ENCODE data around the gene GEMIN2.
"Not testable (repeated sequence)": the region's sequence is repeated elsewhere in the genome, so short reads cannot be mapped to it uniquely, and the experiment has no call there.

GEMIN2 gene

DNA sequence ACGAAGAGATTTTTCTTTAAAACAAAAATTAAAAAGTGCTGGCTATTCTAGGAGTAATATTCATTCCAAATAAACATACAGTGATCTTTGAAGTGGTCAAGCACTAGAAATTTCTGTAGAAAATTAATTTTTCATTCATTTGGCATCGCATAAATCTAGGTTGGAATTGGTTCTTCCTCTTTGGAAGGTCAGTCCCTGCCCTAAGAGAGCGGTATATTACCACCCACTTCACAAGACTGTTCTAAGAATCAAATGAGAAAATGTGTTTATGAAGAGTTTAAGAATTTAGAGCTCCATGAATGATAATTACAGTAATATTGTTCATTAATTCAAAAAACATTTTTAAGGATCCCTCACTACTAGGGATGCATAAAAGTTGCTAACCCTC lies 444 bp upstream of the GEMIN2 start:
- DNase-seq: no peak

DNA sequence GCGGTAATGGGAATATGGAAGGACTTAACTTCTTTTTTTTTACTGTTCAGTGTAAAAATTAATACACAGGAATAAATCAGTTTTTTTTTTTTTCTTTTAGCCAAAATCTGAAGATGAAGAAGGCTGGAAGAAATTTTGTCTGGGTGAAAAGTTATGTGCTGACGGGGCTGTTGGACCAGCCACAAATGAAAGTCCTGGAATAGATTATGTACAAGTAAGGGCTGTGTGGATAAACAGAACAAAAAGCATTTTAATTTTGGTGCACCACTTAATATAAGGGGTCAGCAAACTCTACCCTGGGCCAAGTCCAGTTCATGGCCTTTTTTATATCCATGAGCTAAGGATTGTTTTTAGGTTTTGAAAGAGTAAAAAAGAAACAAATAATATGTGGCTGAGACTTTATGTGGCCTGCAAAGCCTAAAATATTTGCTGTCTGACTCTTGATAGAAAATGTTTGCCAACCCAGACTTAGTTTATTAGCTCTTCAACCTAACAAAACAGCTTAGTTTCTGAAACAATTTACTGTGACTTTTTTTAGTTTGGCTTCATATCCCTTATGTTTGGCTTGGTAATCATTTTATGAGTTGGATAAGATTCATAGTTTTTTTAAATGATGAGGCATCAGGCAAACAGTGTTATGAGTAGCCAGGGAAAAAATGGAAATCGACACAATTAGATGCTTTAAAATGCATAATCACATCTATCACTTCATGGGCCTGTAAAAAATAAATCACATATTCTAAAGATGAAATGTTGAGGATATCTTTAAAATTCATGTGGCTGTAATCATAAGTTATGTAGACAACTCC lies 8.4 kb downstream of the GEMIN2 start:
- no peak for DNase-seq

DNA sequence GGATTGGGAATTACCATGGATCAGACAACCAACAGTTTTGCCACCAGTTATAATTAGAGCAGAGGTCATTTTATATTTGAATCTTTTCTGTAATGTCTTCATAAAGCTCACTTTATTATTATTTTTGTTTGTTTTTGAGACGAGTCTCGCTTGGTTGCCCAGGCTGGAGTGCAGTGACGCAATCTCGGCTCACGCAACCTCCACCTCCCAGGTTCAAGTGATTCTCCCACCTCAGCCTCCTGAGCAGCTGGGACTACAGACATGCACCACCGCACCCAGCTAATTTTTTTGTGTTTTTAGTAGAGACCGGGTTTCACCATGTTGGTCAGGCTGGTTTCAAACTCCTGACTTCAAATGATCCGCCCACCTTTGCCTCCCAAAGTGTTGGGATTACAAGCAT lies 23.7 kb downstream of the GEMIN2 start:
- not testable (repeated sequence) for DNase-seq

DNA sequence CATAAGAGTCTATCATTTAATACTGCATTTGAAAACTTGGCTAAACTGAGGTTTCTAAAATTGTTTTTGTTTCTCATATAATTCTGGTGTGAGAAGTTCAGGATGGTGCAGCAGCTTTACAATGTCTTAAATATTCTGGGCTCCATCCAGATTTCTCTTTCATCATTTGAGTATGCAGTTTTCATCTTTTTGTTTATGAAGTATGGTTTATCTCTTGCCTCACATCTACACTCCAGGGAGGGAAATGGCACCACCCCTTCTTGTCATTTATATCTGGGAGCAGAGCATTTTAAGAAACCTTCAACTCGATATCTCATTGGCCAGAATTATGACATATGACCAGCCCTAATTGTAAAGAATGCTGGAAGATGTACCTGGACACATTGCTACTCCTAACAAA lies 24.3 kb downstream of the GEMIN2 start:
- DNase-seq: no peak

DNA sequence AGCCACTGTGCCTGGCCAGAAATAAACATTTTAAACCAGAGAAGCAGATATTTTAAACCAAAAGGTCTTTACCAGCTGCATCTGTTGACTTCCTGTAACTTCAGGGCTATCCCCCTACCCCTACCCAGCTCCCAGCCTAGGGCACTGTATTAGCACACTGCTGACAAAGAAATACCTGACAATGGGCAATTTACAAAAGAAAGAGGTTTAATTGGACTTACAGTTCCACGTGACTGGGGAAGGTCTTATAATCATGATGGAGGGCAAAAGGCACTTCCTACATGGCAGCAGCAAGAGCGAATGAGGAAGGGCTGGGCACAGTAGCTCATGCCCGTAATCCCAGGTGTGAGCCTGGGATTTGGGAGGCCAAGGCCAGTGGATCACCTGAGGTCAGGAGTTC lies 26.0 kb downstream of the GEMIN2 start:
- no peak for DNase-seq

DNA sequence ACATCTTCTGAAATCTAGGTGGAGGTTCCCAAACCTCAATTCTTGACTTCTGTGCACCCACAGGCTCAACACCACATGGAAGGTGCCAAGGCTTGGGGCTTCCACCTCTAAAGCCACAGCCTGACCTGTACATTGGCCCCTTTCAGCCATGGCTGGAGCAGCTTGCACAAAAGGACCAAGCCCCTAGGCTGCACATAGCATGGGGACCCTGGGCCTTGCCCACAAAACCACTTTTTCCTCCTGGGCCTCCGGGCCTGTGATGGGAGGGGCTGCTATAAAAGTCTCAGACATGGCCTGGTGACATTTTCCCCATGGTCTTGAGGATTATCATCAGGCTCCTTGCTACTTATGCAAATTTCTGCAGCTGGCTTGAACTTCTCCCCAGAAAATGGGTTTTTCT lies 27.5 kb downstream of the GEMIN2 start:
- DNase-seq: not testable (repeated sequence)

DNA sequence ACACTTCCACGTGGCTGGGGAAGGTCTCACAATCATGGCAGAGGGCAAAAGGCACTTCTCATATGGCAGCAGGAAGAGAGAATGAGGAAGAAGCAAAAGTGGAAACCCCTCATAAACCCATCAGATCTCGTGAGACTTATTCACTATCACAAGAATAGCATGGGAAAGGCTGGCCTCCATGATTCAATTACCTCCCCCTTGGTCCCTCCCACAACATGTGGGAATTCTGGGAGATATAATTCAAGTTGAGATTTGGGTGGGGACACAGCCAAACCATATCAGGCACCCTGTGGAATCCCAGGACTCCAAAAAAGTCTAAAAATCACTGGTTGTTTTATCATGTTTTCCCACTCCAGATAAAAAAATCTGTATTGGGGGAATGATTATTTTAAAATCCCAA lies 29.1 kb downstream of the GEMIN2 start:
- not testable (repeated sequence) for DNase-seq

DNA sequence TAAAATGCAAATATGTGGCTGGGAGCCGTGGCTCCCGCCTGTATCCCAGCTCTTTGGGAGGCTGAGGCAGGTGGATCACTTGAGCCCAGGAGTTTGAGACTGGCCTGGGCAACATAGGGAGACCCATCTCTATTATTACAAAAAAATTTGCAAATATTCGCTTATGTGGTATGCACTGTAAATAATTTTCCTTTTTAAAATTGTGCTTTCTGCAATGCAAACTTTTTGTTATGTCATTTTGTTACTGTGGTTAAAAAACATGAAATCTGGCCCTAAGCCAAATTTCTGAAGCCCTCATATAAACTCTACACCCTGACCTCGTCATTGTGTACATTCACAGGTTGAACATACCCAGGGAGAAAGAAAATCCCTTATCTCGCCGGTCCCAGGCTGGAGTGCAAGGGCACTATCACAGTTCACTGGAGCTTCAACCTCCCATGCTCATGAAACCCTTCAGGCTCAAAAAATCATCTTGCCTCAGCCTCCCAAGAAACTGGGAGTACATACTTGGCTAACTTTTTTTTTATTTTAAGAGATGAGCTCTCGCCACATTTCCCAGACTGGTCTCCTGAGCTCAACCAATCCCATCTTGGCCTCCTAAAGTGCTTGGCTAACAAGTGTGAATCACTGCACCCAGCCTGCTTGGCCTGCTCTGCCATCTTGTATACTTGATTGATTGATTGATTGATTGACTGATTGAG lies 31.3 kb downstream of the GEMIN2 start:
- no peak for DNase-seq

DNA sequence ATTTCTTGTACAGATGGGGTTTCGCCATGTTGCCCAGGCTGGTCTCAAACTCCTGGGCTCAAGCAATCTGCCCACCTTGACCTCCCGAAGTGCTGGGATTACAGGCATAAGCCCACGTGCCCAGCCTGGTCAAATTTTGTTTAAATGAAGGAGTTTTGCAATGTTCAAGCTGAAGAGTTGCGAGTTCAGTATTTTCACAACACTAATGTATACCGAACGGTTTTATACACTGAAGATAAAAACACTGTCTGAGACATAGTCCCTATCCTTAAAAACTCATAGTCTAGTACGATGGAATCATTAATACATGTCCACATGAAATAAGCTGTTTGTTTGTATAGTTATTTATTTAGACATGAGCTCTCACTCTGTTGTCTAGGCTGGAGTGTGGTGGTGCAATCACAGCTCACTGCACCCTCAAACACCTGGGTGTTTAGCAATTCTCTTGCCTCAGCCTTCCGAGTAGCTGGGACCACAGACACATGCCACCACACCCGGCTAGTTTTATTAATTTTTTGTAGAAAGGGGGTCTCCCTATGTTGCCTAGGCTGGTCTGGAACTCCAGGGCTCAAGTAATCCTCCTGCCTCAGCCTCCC lies 40.6 kb downstream of the GEMIN2 start:
- DNase-seq: no peak

DNA sequence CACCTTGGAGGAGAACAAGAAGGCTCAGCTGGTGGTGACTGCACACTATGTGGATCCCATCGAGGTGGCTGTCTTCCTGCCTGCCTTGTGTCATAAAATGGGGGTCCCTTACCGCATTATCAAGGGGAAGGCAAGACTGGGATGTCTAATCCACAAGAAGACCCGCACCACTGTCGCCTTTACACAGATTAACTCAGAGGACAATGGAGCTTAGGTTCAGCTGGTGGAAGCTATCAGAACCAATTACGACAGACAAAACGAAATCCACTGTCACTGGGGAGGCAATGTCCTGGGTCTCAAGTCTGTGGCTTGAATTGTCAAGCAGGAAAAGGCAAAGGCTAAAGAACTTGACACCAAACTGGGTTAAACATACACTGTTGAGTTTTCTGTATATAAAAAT lies 43.4 kb downstream of the GEMIN2 start:
- DNase-seq: no peak

DNA sequence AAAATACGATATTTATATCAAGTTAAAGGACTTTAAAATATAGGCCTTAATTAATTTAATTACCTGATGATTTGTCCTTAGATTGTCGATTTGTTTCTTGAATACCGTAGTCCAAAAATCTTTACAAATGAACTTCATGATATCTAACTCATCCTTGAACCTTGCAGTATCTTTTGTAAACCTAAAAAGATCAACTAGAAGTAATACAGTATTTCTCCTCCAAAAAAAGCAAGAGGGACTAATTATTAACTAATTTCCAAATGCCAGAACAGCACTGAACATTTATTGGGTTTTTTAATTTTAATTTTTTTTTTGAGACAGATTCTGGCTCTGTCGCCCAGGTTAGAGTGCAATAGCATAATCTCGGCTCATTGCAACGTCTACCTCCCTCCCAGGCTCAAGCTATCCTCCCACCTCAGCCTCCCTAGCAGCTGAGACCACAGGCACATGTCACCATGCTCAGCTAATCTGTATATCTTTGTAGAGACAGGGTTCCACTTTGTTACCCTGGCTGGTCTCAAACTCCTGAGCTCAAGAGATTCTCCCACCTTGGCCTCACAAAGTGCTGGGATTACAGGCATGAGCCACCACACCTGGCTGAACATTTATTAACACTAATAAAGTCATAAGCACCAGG lies 44.2 kb downstream of the GEMIN2 start:
- no peak for DNase-seq

DNA sequence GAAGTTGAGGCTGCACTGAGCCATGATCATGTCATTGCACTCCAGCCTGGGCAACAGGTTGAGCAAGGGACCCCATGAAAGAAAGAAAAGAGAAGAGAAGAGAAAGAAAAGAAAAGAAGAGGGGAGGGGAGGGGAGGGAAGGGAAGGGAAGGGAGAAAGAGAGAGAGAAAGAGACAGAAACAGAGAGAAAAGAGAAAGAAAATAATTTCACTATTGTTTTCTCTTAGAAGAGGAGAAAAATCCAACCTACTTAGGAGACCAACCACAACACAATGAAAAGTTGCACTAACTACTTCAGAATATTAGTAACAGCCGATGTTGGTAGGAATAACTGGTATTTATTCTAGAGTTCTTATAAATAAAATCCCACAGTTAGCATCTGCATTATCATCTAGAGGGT lies 46.4 kb downstream of the GEMIN2 start:
- DNase-seq: no peak

DNA sequence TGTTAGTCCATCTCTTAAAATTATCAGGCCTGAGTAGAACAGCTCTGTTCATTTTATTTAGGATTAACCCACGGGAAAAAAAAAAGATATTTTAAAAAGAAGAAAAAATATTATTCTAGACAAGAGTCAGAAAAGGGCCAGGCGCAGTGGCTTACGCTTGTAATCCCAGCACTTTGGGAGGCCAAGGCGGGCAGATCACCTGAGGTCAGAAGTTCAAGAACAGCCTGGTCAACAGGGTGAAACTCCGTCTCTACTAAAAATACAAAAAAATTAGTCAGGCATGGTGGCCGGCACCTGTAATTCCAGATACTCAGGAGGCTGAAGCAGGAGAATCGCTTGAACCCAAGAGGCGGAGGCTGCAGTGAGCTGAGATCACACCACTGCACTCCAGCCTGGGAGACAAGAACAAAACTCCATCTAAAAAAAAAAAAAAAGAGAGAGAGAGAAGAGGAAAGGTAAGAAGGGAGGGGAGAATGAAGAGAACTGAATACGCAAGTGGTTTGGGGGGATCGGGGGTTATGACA lies 53.7 kb downstream of the GEMIN2 start:
- not testable (repeated sequence) for DNase-seq

DNA sequence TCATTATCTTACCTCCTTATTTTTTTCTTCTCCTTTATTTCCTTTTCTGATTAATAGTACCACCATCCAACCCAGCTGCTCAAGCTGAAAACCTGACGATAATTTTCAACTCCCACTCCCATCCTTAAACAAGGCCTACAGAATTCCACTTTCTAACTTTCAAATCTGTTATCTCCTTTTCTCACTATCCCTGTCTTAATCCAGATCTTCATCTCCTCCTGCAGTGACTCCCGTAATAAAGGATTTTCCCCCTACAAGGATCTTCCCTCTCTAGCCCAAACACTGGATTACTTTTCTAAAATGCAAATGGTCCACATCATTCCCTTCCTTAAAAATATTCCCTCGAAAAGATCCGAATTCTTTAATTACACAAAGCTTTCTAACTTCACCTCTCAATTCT lies 54.5 kb downstream of the GEMIN2 start:
- DNase-seq: no peak

DNA sequence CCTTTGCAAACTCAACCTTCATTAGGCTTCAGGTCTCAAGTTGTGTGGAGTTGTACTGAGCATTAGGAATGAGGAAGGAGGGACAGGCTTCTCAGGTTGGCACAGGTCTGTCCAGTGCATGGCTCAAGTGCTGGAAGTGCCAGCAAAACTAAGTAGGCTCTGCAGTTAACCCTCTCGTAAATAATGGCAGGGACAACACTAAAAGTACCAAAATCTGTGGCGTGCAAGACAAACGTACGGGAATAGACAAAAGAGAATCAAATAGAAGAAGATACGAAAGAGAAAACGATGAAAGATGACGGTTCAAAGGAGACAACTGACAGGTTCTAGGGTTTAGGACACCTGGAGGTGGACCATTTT lies 55.4 kb downstream of the GEMIN2 start:
- DNase-seq: no peak

DNA sequence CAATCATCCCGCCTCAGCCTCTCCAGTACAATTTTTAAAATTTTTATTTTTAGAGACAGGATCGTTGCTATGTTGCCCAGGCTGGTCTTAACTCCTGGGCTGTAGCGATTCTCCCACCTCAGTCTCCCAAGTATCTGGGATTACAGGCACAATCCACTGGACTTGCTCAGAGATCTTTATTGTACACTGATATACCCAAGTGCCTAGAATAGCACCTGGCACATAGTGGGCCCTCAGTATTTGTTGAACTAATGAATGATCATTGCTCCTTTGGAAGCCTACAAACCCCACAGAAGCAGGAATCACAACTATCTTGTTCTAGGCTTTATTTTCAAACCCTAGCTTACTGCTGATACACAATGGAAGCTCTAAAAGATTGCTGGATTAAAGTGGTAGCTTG lies 59.1 kb downstream of the GEMIN2 start:
- DNase-seq: no peak

DNA sequence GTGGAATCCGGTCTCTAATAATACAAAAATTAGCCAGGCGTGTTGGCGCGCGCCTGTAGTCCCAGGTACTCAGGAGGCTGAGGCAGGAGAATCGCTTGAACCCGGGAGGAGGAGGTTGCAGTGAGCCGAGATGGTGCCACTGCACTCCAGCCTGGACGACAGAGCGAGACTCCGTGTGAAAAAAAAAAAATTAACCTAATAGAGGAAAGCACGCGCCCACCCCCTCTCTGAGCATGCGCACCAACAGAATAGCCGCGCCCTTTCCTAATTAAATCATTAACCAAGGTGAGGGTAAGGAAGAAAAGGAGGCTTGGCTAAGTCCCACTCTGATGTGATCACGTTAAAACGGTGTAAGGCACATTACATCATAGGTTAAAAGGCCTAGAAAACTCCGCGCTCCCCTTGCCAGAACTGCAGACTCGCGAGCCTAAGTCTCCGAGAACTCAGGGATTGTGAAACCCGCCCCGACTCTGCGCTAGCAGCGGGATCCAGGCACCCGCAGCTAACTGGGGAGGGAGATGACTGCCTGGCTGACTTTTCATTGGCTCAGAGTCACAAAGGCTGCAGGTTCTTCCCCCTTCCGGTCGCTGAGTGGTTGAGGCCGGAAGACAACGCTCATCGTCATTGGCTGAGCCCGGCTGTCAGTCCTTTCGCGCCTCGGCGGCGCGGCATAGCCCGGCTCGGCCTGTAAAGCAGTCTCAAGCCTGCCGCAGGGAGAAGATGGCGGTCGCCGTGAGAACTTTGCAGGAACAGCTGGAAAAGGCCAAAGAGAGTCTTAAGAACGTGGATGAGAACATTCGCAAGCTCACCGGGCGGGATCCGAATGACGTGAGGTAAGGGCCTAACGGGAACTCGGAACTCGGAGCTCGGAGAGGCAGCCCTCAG lies 60.7 kb downstream of the GEMIN2 start, which contains the start of gene PNN:
Gene PNN, plus strand, starts transcription at position 695 of the 885 bp plus-strand sequence. Its CDS starts 26 bp downstream, at position 721.
- peak; percentile 92 for DNase-seq

DNA sequence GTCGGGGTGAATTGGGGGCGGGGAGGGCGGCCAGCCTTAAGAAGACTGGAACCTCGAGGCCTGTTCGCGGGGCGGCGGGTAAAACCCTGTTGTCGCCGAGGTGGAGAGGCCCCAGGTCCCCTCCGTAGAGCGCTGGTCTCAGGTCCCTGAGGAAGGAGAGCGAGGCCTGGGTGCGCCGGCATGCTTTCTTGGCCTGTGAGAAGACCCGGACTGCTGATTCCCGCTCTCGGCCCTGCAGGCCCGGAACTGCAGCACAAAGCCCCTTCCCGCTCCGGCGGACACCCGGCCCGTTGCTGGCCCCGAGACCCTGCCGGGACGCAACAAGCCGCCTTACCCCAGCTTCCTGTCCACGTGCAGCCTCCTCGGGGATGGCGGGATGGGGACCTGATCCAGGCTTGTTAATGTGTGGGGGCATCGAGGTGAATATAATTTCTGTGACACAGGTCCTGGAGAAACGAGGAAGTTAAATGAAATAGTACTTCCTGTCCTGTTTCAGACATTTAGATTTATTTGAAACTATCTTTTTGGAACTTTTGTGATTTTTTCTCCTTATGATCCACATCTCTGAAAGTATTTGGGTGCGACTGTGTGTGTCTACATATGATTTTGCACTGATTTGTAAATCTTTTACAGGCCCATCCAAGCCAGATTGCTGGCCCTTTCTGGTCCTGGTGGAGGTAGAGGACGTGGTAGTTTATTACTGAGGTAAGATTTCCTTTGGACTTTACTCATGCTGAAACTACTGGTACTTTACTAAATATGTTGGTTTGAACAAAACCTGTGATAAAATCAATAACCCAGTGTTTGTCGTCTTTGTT lies 61.5 kb downstream of the GEMIN2 start:
- DNase-seq: no peak

DNA sequence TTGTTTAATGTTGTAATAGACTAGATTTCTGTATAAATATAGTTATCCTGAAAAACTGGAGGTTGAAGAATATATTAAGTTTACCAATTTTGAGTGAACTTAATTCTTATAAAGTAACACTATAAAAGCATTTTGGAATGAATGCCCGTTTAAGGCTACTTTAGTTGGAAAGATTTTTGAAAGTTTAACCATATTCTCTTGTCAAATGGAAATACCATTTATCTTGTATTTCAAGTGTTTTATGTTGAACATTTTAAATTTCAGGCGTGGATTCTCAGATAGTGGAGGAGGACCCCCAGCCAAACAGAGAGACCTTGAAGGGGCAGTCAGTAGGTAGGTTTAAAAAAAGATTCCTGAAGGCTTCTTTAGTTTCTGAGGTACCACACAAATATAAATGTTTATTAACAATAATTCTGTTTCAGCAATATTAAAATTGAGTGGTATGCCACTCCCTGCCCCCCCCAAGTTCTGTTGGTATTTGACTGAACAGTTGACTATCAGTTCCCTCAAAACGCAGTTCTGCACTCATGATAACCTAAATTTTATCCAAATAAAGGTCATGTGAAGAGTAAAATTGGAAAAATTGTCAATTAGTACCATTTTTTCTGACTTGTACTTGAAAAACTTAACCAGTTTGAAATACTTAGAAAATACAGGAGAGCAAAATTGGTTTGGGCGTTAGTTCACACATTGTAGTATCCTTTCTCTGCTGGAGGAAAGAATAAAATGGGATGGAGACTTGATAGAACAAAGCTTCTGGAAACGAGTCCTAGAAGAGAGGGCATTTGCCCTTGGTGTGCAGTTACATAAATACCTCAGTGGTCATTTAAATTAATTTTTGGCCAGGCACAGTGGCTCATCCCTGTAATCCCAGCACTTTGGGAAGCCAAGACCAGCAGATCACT lies 62.4 kb downstream of the GEMIN2 start:
- DNase-seq: no peak

DNA sequence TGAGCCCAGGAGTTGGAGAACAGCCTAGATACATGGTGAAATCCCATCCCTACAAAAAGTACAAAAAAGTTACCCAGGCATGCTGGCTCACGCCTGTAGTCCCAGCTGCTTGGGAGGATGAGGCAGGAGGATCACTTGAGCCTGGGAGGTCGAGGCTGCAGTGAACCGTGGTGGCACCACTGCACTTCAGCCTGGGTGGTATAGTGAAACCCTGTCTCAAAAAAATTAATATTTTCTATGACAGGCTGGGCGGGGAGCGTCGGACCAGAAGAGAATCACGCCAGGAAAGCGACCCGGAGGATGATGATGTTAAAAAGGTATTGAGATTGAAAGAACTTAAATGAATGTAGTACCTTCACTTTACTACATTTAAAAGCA lies 63.0 kb downstream of the GEMIN2 start:
- DNase-seq: no peak
